ENCODE results near the gene RAD23B. TPM values are rescaled to one million over a fixed set of nuclear protein-coding genes. Genes with fewer than 3 reads are reported as not detected.
A peak's percentile ranks its signal among the peaks of the same experiment; 100 is the strongest.
"Not testable (repeated sequence)": the region's sequence is repeated elsewhere in the genome, so short reads cannot be mapped to it uniquely, and the experiment has no call there.

Gene RAD23B
- total RNA-seq, 1 experiment from 2014 or later: 69.9 TPM

- no peak for DNase-seq (ENCODE audit: low spot score)
These were observed 9.9 kb downstream of the RAD23B start for GRCh38 chr9:107292821-107293542.

- DNase-seq (ENCODE audit: low spot score): no peak
These were observed 10.5 kb downstream of the RAD23B start for GRCh38 chr9:107293543-107294085.

- no peak for DNase-seq (ENCODE audit: low spot score)
These were observed 11.7 kb downstream of the RAD23B start for GRCh38 chr9:107294756-107295155.

- no peak for DNase-seq (ENCODE audit: low spot score)
These were observed 12.9 kb downstream of the RAD23B start for GRCh38 chr9:107295995-107296394.

GRCh38 chr9:107296592-107296991, 13.5 kb downstream of the RAD23B start:
- not testable (repeated sequence) for DNase-seq (ENCODE audit: low spot score)

- DNase-seq (ENCODE audit: low spot score): peak; percentile 13
These were observed 16.4 kb downstream of the RAD23B start for GRCh38 chr9:107299437-107299836.

GRCh38 chr9:107306308-107306707, 23.2 kb downstream of the RAD23B start:
- no peak for DNase-seq (ENCODE audit: low spot score)

GRCh38 chr9:107307331-107307730, 24.3 kb downstream of the RAD23B start:
- DNase-seq (ENCODE audit: low spot score): no peak

GRCh38 chr9:107308461-107308860, 25.4 kb downstream of the RAD23B start:
- DNase-seq (ENCODE audit: low spot score): no peak

GRCh38 chr9:107309271-107309670, 26.2 kb downstream of the RAD23B start:
- DNase-seq (ENCODE audit: low spot score): no peak

GRCh38 chr9:107312376-107313050, 29.4 kb downstream of the RAD23B start:
- no peak for DNase-seq (ENCODE audit: low spot score)

GRCh38 chr9:107313555-107314096, 30.5 kb downstream of the RAD23B start:
- DNase-seq (ENCODE audit: low spot score): no peak

GRCh38 chr9:107314763-107315162, 31.7 kb downstream of the RAD23B start:
- no peak for DNase-seq (ENCODE audit: low spot score)

GRCh38 chr9:107316795-107317661, 33.9 kb downstream of the RAD23B start:
- no peak for DNase-seq (ENCODE audit: low spot score)

GRCh38 chr9:107322643-107323042, 39.6 kb downstream of the RAD23B start:
- DNase-seq (ENCODE audit: low spot score): no peak

GRCh38 chr9:107323836-107324585, 40.9 kb downstream of the RAD23B start:
- DNase-seq (ENCODE audit: low spot score): no peak

- DNase-seq (ENCODE audit: low spot score): no peak
These were observed 42.8 kb downstream of the RAD23B start for GRCh38 chr9:107325842-107326241.

- no peak for DNase-seq (ENCODE audit: low spot score)
These were observed 45.4 kb downstream of the RAD23B start for GRCh38 chr9:107328510-107328909.

- no peak for DNase-seq (ENCODE audit: low spot score)
These were observed 47.3 kb downstream of the RAD23B start for GRCh38 chr9:107330420-107330819.

GRCh38 chr9:107332883-107333282, 49.8 kb downstream of the RAD23B start:
- no peak for DNase-seq (ENCODE audit: low spot score)

GRCh38 chr9:107333363-107333762, 50.3 kb downstream of the RAD23B start:
- no peak for DNase-seq (ENCODE audit: low spot score)

Data from HT-29 (cell line).